GM18951 (cell line): ENCODE measurements around the gene PSMG3.

Experiments
- POLR2A ChIP-seq: IDR thresholded peaks from 4 replicates; pipeline ENCODE4 v1.6.1; 2011; ENCODE audit warnings: mild to moderate bottlenecking; ENCODE audit not compliant: insufficient read length, insufficient read depth; ENCODE audit errors: extremely low read depth
- in situ Hi-C: fragments of 300-500 bp; cut with MboI; formaldehyde crosslinking; loops from one replicate; pipeline ENCODE4 v1.12.0; 2022; ENCODE audit warnings: low sequenced_read_pairs, mixed read lengths, inconsistent platforms; ENCODE audit not compliant: unreplicated experiment

PSMG3 gene

DNA sequence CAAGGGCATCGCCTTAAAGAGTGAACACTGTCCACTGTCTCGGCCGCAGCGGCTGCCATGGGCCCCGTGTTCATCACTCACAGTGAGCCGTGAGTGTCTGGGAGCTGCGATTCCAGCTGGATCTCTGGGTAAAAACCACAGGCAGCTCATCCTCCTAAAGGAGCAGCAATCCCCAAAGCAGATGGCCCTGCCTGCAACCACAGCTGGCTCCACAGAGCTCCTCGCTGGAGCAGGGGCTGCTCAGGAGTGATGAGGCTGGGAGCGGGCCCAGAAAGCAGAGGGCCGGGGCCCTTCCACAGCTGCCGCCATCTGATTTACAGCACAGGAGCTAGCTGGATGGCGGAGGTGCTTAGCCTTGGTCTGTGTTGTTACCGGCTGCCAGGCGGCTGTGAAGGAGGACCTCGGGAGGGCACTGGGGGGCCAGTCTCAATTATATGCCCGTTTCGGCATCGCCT lies 7.2 kb downstream of the PSMG3 start:
- in situ Hi-C loops = no loop called here
- no peak for TF ChIP-seq POLR2A

DNA sequence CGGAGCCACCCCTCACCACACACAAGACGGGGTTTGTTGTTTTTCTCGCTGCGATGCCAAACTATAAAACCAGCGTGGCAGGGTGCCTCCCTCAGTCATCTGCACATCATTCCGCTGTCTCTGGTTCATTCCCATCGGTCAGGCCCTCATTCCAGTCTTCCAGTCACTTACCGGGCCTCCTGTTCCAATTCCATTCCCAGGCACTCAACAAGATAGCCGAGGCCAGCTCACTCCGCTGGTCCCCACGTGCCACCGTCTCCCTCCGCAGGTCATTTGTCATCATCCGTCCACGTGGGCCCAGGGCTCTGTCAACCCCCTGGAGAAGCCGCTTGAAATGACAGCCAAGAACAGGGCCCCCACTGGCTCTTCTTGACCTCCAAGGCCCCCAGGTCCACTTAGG lies 7.7 kb downstream of the PSMG3 start:
- no peak for TF ChIP-seq POLR2A
- in situ Hi-C loops = no loop called here

DNA sequence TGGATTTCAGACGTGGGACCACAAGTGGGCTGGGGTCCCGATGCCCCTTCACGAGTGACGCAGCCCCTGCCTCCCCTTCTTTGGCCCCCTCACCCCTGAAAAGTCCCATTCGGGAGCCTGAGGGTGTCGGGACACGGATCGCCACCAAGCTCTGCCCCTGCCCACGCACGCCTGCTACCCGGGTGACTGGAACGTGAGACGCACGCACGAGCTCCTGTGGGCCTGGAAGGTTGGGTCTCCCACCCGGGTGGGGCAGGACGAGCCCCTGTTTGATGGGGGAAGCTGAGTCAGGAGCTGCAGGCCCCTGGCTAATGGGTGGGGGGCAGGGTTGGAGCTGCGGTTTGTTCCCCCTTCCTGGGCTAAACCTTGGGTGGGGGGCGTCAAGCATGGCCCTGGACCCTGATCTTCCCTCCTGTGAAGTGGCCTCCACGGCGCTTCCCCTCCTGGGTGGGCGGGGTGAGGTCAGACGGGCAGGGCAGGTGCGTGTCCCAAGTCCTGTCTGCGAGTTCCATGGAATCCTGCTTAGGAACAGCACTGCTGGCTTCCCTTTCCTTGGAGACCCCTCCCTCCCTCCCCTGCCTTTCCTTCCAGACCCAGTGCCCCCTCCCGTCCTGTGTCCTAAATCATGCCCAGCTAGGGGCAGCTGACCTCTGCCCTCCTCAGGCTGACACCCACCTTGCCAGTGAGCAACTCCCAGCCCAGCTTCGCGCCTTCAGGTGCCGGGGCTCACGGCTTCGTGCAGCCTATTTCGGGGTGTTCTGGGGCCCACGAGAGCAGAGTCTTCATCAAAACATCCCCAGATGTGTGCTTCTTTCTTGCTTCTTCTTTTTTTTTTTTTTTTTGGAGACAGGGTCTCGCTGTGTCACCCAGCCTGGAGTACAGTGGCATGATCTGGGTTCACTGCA lies 8.5 kb downstream of the PSMG3 start:
- in situ Hi-C loops = no loop called here
- TF ChIP-seq POLR2A = no peak

DNA sequence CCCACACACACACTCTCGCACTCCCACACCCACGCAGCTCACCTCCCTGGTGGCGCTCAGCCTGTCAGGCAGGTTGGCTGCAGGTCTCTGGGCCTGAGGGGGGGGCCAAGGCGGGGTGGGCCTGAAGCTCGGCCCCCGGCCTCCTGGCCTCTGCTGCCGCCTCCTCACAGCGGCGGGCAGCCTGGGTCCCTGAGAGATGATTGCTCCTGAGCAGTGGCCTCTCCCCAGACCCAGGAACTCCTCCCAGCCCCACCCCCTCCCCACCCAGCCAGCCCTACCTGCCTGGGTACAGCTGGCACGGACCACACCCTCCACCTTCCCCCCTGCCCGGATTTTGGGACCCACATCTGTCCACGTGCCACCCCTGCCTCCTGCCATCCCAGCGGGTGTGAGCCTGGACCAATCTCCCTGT lies 9.2 kb downstream of the PSMG3 start:
- TF ChIP-seq POLR2A = no peak
- in situ Hi-C loops = no loop called here

GRCh38 chr7:1559626-1560590 lies 9.9 kb downstream of the PSMG3 start:
- in situ Hi-C loops = no loop called here
- no peak for TF ChIP-seq POLR2A

GRCh38 chr7:1558841-1559625 lies 10.8 kb downstream of the PSMG3 start:
- in situ Hi-C loops = no loop called here

GRCh38 chr7:1558181-1558811 lies 11.5 kb downstream of the PSMG3 start:
- in situ Hi-C loops = no loop called here
- TF ChIP-seq POLR2A = no peak

More at GRCh38 chr7:1558841-1559625, 10.8 kb downstream of the PSMG3 start:
- no peak for TF ChIP-seq POLR2A

GRCh38 chr7:1557771-1558170 lies 12.1 kb downstream of the PSMG3 start:
- in situ Hi-C loops = no loop called here
- TF ChIP-seq POLR2A = no peak

DNA sequence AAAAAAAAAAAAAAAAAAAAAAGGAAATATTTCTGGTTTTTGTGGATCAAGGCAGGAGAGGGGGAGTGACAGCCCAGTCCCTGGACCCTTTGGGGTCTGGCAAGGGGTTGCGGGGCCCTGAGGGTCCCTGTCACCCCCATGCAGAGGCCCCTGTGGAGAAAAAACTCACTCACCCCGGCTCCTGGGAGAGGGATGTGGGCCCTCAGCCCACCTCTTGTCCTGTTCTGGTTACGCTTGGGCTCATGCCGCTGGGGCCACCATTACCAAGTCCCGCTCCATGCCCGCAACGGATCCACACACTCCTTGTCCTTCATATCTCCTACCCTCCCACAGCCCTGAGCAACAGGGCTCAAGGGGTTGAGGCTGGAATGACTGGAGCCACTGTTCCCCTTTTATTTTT lies 12.8 kb downstream of the PSMG3 start:
- TF ChIP-seq POLR2A = no peak
- in situ Hi-C loops = no loop called here

DNA sequence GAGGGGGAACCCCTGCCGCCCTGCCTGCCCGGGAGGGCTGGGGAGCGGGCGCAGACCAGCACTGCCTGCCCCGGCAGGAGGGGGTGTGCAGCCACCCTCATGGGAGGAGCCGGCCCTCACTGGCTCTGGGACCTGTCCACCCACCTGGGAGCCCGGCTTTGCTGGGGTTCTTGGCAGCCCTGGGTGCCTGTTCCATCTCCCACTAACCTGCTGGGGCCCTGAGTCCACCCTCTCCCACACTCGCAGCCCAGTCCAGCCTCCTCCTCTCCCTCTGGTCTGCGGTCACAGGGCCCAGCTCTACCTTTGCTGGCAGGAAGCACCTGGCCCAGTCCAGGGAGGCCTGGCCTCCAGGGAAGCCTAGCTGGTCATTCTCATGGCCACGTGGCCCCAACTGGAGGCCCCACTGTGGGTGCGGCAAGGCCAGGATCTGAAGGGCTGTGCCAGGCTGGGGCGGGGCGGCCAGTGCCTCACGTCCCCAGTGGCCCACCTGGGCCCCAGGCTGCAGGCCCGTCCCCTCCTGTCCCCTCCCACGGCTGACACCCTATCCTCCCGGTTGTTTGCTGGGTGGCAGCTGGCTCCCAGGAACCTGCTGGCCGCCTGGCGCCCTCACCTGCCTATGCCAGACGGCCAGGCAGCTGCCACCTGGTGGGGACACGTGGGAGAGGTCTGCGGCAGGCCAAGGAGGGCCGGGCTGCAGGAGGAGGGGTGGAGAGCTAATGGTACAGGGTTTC lies 13.9 kb downstream of the PSMG3 start, which contains the start of gene TMEM184A:
TMEM184A (minus strand) TSS at position 393 of the 731 bp plus-strand sequence. CDS start 721 bp downstream, outside the sequence.
- in situ Hi-C loops = no loop called here
- TF ChIP-seq POLR2A = no peak

DNA sequence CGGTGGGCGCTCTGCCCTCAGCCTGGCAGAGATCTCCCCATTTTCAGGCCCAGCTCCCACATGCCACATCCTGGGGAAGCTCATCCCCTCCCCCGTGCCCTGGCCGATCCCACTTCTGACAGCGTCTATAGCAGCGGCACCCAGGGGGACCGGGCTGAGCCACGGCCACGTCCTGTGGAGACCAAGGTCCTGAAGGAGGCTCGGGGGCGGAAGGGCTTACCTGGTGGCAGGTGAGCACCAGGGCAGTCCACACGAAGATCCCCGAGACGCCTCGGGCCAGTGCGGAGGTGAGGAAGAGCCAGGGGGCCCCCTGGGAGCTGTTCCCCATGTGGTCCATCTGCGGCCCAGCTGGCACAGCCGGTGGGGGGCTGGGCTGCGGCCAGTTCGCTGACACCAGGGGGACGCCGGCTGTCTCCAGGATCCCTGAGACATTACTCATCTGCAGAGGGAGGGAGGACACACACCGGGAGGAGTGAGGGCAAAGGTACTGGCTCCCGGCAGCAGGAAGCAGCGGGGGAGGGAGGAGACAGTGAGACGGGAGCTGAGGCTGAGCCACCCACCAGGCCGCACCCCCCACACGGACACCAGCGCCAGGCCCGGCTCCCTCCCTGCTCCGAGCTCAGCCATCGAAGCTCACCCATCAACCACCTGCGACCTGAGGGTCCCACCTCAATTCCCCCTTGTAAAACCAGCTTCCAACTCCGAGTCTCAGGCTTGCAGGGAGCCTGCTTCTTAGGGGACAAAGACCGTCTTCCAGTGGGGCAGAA lies 14.6 kb downstream of the PSMG3 start:
- TF ChIP-seq POLR2A = no peak
- in situ Hi-C loops = no loop called here
